ENCODE measurements around the gene PCDH9.
"Not testable (repeated sequence)": the region's sequence is repeated elsewhere in the genome, so short reads cannot be mapped to it uniquely, and the experiment has no call there.

PCDH9 gene

DNA sequence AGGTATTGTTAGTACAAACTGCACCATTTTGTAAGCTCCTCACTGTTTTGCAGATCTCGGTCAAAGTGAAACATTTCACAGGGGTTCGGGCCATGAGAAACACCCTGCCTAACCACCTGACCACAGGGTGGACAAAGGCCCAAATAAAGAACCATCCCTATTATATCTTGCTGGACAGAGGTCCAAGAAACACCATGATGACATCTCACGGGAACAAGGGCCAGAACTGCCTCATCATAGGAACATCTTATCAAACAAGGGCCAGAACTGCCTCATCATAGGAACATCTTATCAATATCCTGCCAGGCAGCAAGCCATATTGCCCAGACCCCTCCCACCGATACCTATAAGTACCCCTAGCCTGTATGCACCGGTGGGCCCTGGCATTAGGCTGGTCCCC is 99.7 kb downstream of the PCDH9 start:
- no peak for DNase-seq (ENCODE audit: low read depth, low spot score)

DNA sequence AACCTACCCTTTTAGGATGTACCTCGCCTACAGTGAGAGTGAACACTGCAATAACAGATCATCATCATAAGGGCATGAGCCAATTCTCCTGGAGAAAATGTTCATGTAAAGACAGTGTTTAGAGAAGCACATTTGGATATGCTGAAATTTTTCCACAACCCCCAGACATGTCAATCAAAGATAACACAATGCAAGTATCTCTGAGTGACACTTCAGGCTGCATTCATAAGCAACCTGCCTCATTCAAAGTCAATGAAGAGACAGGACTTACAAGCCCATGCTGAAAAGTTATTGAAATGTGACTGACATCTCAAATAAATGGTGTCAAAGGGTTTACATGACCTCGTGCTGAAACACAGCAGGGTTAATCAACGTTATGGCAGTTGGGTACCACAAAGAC is 102.0 kb downstream of the PCDH9 start:
- DNase-seq (ENCODE audit: low read depth, low spot score) = no peak

DNA sequence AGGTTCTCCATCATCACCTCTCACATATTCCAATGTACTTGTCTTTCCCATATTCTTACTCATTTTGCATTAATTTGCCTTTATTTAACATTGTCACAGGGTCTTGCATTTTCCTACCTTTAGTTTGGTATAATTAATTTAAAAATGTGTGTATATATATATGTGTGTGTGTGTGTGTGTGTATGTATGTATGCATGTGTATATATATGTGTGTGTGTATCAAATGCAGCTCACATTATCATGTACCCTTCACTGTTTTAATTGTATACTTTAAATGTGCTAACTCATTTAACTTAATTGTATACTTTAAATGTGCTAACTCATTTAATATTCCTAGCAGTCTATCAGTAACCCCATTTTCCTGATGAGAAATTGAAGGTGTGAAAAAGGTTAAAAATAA is 104.5 kb downstream of the PCDH9 start:
- no peak for DNase-seq (ENCODE audit: low read depth, low spot score)

DNA sequence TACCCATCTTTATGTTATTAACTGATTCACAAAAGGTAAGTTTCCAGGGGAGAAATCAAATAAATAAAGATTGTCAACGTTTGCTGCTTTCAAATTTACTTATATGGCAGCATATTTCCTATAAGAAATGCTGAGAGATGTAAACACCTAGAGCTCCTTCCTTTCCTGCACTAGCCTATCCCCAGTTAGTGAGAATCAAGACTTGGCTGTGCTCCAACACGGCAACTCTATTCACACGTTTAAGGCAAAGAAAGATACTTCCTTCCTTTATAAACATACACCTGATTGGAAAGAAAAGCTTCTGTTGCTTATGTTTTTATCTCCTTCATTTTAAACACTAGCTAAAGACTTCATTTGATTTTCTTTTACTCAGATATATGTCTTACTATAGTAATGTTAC is 107.0 kb downstream of the PCDH9 start:
- DNase-seq (ENCODE audit: low read depth, low spot score) = no peak

DNA sequence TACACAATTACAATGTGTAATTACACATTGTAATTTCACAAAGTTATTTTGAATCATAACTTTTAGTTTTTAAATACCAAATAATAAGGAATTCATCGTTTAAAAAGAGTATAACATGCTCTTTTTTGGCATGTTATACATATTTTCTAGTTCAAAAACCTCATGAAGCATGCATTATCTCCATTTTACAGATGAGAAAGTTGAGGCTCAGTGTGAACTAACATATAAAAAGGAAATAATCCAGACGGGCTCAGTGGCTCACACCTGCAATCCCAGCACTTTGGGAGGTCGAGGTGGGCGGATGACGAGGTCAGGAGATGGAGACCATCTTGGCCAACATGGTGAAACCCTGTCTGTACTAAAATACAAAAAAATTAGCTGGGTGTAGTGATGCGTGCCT is 107.9 kb downstream of the PCDH9 start:
- no peak for DNase-seq (ENCODE audit: low read depth, low spot score)

DNA sequence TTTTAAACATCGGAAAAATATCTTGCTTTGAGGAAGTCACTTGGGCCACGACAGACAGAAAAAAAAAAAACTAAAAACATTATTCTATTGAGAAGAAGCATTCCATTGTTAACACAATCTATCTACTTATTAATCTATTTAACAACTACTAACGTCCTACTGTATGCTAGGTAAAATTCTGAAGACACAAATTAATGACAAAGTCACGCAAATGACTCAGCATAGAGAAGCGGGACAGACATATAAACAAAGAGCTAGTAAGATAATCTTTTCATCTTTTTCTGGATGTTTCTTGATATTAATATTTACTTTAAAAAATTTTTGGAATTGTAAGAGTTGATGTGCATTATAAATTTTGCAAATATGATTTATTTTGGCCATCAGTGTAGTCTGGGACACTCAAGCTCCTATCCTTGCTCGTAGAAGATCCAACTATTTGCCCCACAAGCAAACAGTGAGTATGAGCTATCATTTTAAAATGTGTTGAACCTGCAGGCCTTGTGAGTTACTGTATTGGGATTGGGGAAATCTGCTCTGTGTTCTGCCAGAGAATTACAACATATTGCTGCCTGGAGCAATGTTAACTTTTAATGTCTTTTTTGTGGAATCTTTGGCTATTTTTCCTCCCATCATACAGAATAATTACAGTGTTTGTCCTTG is 109.1 kb downstream of the PCDH9 start:
- no peak for DNase-seq (ENCODE audit: low read depth, low spot score)

DNA sequence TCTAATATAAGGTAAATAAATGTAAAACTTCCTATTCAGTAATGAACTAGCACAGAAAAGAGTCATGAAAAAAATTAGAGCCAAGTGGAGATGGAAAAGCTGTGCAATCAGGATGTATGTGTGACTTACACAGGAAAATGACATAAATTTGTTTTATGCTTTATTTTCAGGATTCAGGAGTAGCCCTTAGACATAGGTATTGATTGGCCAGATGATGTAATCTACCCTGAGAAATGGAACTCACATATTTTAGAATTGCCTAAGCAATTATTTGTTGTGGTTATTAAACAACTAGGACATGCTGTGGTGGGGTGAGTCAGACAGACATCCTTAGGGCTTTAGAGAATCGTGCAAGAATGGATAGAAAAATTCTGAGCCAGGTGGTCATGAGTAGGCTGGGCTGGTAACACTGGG is 110.6 kb downstream of the PCDH9 start:
- peak; percentile 85 for DNase-seq (ENCODE audit: low read depth, low spot score)

DNA sequence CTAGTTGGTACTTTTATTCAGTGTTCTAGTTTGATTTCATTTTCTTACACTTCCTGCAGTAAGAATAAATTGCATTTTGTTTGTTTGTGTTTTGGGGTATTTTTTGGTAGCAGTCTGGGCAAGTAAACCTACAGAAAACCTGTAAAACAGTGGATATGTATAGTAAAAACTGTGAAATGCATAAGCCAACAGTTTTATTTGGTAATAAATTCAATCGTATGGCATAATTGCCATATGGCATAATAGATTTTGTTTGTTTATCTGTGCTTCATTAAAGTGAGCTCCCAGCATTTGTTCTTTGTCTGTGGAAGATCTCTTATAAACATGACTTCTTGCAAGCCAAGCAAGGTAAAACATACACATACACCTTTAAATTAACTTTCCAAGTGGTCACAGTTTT is 111.9 kb downstream of the PCDH9 start:
- DNase-seq (ENCODE audit: low read depth, low spot score) = no peak

DNA sequence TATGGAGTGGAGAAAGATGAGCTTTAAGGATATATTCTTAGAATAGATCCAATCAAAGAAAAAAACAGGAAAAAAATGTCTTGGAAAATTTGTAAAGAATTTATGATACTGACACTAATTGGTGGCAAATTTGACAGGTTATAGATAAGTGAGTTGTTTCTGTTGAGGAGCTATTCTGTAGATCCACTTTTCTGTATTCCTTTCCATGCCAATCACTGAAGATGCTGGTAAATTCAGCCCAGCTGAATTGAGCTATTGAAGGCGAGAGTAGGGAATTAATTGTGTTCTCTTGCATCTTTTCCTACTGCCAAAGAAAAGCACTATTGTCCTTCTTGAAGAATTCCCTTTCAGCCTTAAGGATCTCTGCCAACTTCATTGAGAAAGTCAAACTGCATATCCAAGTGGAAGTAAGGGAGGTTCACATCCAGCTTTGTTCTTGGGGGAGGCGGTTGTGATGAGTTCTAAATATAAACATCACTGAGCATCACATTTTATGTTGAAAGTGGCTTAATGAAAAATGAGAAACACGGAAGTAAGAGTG is 113.1 kb downstream of the PCDH9 start:
- DNase-seq (ENCODE audit: low read depth, low spot score) = peak; percentile 45

DNA sequence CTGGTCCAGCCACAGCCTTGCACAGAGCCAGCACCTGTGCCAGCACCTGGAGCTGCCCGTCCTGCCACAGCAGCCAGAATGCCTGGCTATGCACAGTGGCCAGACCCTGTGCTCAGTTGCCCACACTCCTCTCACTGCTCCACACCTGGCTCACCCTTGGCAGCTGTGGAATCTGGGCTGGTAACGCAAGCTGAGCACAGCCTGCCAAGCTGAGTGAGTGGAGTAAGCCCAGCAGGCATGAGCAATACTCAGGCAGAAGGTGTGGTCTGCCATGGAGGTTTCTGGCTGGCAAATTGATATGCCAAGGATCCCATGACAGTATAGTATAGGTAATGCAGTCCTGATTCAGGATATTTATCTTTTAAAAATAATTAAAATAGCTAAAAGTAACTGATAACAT is 122.2 kb downstream of the PCDH9 start:
- DNase-seq (ENCODE audit: low read depth, low spot score) = no peak

DNA sequence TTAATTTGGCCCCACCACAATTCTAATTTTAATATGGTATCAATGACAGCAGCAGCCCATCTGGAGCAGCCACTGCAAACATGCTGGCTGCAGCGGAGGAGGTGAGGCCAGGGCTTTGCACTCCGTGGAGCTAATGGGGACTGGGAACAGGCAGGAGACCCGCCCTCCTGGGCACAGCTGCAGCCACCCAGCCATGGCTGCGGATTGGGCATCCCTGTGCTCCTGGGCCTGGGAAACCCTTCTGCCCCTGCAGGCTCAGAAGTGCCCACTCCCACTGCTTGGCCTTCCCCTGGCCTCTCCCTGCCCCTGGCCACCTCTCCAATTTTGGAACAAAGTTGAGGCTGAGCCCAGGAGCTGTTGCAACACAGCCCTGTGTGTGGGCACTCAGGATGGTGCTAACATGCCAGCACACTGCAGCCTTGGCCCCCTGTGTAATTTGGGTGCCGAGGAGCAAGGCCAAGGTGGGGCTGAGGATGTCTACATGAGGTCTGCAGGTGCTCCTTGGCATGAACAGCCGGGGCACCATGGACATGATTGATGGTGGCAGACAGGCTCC is 123.6 kb downstream of the PCDH9 start:
- no peak for DNase-seq (ENCODE audit: low read depth, low spot score)

DNA sequence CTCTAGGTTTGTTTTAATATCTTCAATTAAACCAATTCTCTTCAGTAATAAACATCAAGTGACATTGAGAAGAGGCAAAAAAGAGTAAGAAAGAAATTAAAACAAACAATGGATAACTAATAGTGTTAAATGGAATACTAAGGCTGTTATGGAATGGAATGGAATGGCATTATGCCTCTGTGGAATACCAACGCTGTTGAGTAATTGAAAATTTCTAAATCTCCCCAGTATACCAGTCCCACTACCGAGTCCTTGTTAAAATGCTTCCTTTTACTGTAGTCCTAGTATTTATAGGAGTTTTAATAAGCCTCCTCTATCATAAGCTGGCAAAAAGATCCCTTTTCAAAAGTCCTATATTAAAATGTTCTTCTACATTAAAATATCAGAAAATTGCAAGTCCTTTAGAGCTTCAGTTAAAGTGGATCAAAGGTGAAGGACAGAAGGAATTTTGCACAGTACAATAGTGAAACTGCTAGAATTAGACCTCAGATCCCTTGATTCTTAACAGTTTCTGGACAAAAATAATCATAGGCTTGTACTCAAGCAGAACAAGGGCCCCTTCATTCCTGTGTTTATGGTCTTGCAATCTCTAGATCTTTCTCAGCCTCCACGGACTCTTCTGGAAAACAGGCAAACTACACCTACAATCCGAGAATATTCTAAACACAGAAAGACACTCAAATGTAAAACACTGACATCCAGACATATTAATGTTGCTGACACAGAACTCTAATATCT is 128.2 kb downstream of the PCDH9 start:
- peak; percentile 8 for DNase-seq (ENCODE audit: low read depth, low spot score)

DNA sequence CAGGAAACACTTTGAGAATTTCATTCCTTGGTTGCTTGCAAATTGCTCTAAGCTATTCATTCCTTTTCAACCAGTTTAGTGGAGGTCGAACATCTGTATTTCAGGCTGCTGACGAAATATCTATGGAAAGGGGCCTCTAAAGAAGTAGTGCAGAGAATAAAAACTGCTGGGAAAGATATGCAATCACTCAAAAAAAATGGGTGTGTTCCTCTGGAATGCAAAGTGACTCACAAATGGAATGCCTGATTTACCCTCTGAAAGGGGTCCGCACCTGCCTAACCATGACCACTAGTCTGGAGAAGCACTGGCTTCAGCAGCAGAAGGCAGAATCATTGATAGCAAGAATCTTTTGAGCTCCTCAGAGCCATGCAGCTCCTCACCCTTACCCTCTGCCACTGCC is 129.4 kb downstream of the PCDH9 start:
- DNase-seq (ENCODE audit: low read depth, low spot score) = peak; percentile 55

DNA sequence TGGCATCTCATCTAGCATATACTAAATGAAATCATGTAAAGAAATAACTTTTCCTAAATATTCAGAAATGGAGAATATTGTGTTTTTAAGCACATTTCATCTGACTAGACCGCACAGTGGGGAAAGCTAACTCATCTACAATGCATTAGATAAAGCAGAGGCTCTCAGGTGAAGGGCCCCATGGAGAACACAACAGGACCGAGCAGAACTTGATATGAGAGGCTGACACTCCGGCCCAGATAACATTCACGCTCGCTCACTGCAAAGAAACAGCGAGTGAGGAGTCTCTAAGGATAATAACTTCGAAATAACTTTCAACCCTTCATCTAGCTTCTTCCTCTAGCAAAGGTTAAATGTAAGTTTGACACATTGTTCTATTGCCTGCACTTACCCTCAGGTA is 130.6 kb downstream of the PCDH9 start:
- no peak for DNase-seq (ENCODE audit: low read depth, low spot score)

DNA sequence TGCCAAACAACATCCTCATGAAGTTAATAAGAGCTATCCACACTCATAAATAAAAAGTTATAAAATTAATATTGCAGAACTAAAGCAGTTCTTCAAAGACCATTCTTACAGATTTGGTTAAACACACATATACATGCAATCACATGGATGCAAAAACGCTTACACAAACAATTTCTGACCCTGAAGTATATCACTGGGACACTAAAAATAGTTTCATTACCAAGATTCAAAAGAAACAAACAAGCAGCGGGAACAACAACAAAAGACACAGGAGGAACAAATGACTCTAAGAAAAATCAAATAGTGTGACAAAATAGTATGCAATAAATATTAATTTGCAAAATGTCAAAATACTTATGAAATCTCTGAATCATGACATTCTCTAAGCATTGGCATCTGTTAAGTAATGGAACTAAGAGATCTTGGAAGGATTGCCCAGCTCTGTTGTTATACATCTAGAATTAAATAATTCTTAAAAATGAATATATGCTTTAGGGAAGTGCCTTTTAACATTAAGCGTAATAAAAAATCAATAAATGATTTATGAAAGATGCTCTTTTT is 132.2 kb downstream of the PCDH9 start:
- DNase-seq (ENCODE audit: low read depth, low spot score) = no peak

DNA sequence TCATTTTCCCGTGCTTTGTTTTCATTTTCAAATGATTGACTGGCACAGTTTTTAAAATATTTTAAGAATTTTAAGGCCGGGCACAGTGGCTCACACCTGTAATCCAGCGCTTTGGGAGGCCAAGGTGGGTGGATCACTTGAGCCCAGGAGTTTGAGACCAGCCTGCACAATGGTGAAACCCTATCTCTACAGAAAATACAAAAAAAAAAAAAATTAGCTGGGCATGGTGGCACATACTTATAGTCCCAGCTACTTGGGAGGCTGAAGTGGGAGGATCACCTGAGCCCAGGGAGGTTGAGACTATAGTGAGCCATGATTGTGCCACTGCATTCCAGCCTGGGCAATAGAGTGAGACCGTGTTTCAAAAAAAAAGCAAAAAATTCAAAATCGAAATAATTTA is 133.2 kb downstream of the PCDH9 start:
- DNase-seq (ENCODE audit: low read depth, low spot score) = not testable (repeated sequence)

DNA sequence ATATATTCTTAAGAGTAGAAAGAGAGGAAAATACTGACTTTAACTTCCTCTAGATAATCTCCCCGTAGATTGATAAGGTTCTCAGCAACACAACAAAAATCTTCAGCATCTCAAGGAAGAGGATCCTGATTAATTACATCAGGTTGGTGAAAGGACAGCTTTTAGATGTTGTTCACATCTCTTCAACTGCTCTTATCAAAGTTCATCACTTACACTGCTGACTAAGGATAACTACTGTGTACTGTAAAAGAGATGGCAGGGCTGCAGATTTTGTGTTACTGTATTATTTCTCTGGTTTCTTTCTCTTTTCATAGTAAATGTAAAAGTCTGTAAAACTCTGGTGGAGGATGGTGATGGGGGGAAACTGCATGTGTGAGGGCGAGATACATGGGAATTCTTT is 133.7 kb downstream of the PCDH9 start:
- no peak for DNase-seq (ENCODE audit: low read depth, low spot score)

DNA sequence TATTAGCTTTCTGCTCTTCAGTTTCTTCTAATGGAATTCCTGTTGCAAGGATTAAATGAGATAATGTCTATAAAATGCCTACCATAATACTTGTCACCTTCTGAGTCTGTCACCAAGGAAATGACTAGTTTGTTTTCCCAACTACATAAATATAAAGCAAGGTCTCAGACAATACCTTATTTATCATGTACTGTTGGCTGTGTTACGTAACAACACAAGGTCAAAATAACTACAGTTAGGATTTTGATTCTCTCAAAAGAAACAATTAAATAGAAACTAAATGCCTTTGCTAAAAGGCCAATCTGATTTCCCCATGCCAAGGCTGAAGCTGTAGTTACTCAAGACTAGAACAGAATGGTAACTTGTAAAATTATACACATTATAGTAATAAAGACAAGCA is 134.5 kb downstream of the PCDH9 start:
- DNase-seq (ENCODE audit: low read depth, low spot score) = no peak

DNA sequence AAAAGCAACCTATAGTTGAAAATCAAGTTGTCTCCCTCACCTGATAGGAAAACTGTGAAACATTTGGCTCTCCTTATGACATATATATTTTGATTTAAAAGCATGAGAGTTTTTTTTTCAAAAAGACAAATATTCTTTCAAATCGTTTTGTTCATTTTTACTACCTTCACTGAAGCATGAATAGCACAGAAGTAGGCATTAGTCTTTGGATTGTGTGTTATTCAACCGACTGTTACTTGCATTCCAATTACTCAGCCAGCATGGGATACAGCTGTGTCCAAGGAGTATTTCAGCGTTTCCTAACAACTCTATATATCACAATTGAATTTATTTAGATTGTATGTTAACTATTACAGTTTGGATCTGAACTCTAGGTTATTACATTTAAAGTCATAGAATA is 135.2 kb downstream of the PCDH9 start:
- DNase-seq (ENCODE audit: low read depth, low spot score) = peak; percentile 31

DNA sequence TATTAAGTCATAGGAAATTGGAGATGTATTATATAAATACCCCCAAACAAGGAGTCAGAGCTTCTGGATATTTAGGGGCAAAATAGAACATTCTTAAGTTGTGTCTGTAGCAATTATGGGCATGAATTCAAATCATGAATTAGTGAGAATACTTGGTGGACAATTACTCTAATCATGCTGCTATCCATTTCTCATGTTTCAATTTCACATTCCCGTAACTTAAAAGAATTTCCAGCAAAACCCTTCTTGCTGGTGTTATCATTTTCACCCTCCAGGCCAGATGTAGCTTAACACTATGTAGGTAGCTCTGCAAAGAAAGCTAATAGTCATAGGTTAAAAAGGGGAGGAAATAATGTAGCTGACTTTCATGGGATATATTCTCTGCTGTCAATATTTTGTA is 136.1 kb downstream of the PCDH9 start:
- no peak for DNase-seq (ENCODE audit: low read depth, low spot score)

DNA sequence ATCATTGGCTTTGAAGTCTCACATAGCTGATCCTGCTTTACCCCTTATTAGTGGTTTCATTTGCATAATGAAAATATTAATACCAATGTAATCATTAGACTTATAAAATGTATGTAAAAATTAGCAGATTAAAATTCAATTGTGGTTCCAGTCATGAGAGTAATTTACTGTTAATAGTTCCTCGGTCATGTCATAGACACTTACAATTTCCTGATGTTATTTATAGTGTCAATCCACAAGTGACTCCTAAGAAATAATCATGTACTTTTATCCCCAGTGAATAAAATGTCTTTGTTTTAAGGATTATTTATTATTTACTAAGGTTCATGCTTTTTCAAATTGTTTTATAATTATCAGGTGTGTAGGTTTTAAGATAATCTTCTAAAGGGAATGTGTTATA is 138.5 kb downstream of the PCDH9 start:
- no peak for DNase-seq (ENCODE audit: low read depth, low spot score)

DNA sequence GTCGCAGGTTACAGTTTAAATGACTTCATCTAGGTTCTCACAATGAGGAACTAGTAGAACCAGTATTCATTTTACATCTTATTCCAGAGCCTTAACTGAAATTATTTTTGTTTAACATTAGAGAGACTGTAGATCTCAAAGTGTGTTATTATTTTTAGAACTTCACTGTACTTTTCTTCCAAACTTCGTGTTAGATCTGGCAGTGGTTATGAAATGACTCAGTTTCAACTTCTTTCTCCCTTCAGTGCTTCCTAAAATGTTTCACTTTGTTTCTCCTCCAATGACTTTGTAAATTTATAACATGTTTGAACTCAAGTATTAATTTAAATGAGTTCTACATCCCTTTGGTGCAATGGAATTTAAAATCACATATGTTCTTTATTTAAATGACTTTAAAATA is 139.3 kb downstream of the PCDH9 start:
- DNase-seq (ENCODE audit: low read depth, low spot score) = peak; percentile 18

DNA sequence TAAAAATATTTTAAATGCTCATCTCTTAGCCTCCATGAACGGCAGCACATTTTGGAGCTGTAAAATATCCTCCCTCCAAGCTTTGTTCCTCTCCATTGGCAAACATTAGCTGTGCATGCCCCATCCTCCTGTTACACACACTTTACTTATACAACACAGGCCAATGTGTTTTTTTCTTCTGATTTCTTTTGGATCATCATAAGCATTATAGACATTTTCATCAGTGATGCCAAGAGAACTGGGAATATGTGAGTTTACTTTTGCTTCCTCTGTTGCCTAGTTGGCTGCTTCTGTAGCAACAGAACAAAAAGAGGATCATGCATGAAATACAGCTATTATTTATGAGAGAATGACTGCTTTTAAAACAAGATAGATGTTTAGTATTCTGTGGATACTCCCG is 142.6 kb downstream of the PCDH9 start:
- no peak for DNase-seq (ENCODE audit: low read depth, low spot score)

Measured in astrocyte of the hippocampus (primary cell).